ENCODE measurements around the gene SHROOM3. TPM values are rescaled to one million over a fixed set of nuclear protein-coding genes. Genes with fewer than 3 reads are reported as not detected.

The SHROOM3 gene
- total and polyA plus RNA-seq, 2 donors (not counting 3 experiments of a cell fraction or from before 2014, with no cell fraction given): 2.7 to 6.7 TPM

DNA sequence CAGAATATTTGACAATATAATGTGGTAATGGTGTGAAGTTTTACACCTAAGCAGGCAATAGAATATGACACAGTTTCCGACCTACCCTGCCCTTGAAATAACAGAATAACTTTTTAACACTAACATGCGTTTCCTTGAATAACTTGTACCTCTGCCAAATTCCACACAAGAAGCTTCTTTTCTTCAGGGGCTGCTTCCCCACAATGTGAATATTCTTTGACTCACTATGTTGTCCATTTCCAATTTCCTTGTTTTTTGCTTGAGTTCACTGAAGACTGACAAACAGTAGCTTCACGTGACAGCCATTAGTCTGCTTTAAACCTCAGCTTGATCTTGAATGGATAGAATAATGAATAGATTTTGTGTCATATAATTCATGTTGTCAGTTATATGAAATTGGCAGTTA, 14.3 kb downstream of the SHROOM3 start:
- Histone ChIP-seq H3K27me3 (ENCODE audit: control insufficient read depth in 2 of 2, insufficient read depth in 2 of 2, low read length in 2 of 2) (peaks cover 4 to 10% of the 10 kb centered on the region in 2 experiments), H3K4me1 (ENCODE audit: control insufficient read depth, extremely low read depth, insufficient read depth, low read length) (peaks cover 24% of the 10 kb centered on the region), H3K36me3 (ENCODE audit: control insufficient read depth in 2 of 2, extremely low read depth in 1 of 2, insufficient read depth in 2 of 2, low read length in 2 of 2) (no peaks in the 10 kb centered on the region), H3K9me3 (replicated peaks; ENCODE audit: control insufficient read depth, insufficient read depth, low read length) (no peaks in the 10 kb centered on the region), H2AFZ (ENCODE audit: low read depth, low read length) (no peak overlapping the region), H3K79me2 (ENCODE audit: control insufficient read depth, insufficient read depth, low read length) (no peaks in the 10 kb centered on the region), H3K9ac (replicated peaks; ENCODE audit: extremely low read depth, insufficient read depth, low read length) (no peak overlapping the region), H4K20me1 (replicated peaks; ENCODE audit: control insufficient read depth, extremely low read depth, insufficient read depth, low read length) (no peaks in the 10 kb centered on the region), H3K4me3 (replicated peaks in 1 of 3; ENCODE audit: insufficient read depth in 1 of 3, low read depth in 1 of 3, low read length in 3 of 3) (no peak overlapping the region), H3K4me2 (ENCODE audit: insufficient read depth, low read length) (peak overlapping the region; percentile 69), H3K27ac (ENCODE audit: insufficient read depth, low read depth, low read length) (peak overlapping the region; percentile 12), H3K9me1 (replicated peaks; ENCODE audit: control insufficient read depth, extremely low read depth, insufficient read depth, low read length) (no peaks in the 10 kb centered on the region)
- peak; percentile 76 for TF ChIP-seq POLR2AphosphoS5 (IDR thresholded peaks at IDR 0.05; ENCODE audit: insufficient read depth, low read depth, low read length)
- TF ChIP-seq, protein P1, sequence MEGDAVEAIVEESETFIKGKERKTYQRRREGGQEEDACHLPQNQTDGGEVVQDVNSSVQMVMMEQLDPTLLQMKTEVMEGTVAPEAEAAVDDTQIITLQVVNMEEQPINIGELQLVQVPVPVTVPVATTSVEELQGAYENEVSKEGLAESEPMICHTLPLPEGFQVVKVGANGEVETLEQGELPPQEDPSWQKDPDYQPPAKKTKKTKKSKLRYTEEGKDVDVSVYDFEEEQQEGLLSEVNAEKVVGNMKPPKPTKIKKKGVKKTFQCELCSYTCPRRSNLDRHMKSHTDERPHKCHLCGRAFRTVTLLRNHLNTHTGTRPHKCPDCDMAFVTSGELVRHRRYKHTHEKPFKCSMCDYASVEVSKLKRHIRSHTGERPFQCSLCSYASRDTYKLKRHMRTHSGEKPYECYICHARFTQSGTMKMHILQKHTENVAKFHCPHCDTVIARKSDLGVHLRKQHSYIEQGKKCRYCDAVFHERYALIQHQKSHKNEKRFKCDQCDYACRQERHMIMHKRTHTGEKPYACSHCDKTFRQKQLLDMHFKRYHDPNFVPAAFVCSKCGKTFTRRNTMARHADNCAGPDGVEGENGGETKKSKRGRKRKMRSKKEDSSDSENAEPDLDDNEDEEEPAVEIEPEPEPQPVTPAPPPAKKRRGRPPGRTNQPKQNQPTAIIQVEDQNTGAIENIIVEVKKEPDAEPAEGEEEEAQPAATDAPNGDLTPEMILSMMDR (IDR thresholded peaks at IDR 0.05; ENCODE audit: extremely low read depth in 1 of 2, insufficient read depth in 1 of 2, low read depth in 1 of 2, low read length in 2 of 2): no peak
- no peak for TF ChIP-seq POLR2A (IDR thresholded peaks at IDR 0.05; ENCODE audit: low read depth, low read length)
- TF ChIP-seq FOS (IDR thresholded peaks at IDR 0.05; ENCODE audit: borderline replicate concordance, insufficient read depth, low read length): peak; percentile 56
- no peak for TF ChIP-seq GATA2 (IDR thresholded peaks at IDR 0.05; ENCODE audit: insufficient read depth, insufficient read length, low read depth, low read length)
- TF ChIP-seq JUN (IDR thresholded peaks at IDR 0.05; ENCODE audit: borderline replicate concordance, insufficient read depth, insufficient read length, low read depth): peak; percentile 5
- TF ChIP-seq EZH2 (IDR thresholded peaks at IDR 0.05; ENCODE audit: borderline replicate concordance, low read depth, low read length, severe bottlenecking): no peak
- TF ChIP-seq, protein P2, sequence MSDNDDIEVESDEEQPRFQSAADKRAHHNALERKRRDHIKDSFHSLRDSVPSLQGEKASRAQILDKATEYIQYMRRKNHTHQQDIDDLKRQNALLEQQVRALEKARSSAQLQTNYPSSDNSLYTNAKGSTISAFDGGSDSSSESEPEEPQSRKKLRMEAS (IDR thresholded peaks at IDR 0.05; ENCODE audit: insufficient read depth, insufficient read length): peak; percentile 27
- POLR2A ChIA-PET: no interaction called here
- DNase-seq (ENCODE audit: low read depth, low spot score) (peak; percentile 94), FAIRE-seq (peak; percentile 93)
- intact Hi-C loops (cut with micrococcal nuclease): no loop called here
- CTCF ChIA-PET: interaction anchor here (1.0 to 1.5 kb wide), 5 partner anchors 10 to 36 kb away, joined by 3 to 6 read pairs (median 3); no protein-coding TSS in a partner anchor
- dilution Hi-C loops (cut with MboI; ENCODE audit: extremely low pct_ligation_motif_present, low sequenced_read_pairs): no loop called here
- no TSS peak for BruUV-seq (replicated peaks)

All from endothelial cell of umbilical vein (primary cell).